Choroid plexus epithelial cell (primary cell): ENCODE data around the gene SMOC2.
"Not testable (repeated sequence)": the region's sequence is repeated elsewhere in the genome, so short reads cannot be mapped to it uniquely, and the experiment has no call there.

Experiments used
- DNase-seq: peaks from one replicate; pipeline ENCODE4 v3.0.0-alpha.2; 2010; ENCODE audit warnings: low read depth
- H3K4me3 ChIP-seq: 2 replicates; pipeline ENCODE4 v1.5.1; 2011; ENCODE audit warnings: low read depth, mild to moderate bottlenecking, control low read depth, low read length, moderate library complexity
- CTCF ChIP-seq: conservative IDR thresholded peaks from 2 replicates; pipeline ENCODE4 v1.5.1; 2011; ENCODE audit warnings: low read depth, mild to moderate bottlenecking, control low read depth, inconsistent platforms, low read length, moderate library complexity

SMOC2 gene

GRCh38 chr6:168676552-168677322 is 235.8 kb downstream of the SMOC2 start:
- no peak overlapping the region for H3K4me3 ChIP-seq
- TF ChIP-seq CTCF: no peak
- no peak for DNase-seq

DNA sequence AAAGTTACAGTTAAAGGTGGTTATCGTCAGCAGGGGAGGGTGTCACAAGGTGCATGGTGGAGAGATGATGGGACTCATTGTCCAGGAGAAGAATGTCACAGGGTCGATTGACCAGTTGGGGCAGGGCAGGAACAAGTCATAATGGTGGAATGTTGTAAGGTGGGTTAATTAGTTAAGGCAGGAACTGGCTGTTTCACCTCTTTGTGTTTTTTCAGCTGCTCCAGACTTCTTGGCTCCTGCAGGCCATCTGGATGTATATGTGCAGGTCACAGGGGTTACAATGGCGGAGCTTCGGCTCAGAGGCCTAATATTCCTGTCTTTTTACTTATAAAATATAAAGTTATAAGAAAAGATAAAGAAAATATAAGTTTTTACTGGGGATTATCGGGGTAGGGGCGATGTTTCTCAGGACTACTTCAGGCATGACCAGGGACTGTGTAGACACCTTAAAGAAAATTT is 236.4 kb downstream of the SMOC2 start:
- H3K4me3 ChIP-seq, DNase-seq: not testable (repeated sequence)

DNA sequence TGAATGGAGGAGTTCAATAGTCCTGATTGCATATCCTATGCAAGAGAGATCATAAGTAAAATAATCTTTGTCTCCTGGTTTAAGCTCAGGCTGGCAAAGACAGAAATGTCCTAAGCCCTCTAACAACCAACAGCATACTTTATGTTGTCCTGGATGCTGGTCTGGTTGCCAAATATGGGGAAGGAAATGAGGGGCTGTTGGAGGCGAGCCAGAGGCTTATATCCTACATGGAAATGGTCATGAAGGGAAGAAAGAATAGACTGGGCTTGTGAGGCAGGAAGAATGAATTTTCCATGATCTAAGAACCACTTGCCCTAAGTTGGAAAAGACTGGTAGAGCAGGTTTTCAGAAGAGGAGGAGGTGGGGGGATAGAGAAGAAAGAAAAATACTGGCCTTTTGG is 237.1 kb downstream of the SMOC2 start:
- DNase-seq: no peak
- no peak for TF ChIP-seq CTCF
- no peak overlapping the region for H3K4me3 ChIP-seq

DNA sequence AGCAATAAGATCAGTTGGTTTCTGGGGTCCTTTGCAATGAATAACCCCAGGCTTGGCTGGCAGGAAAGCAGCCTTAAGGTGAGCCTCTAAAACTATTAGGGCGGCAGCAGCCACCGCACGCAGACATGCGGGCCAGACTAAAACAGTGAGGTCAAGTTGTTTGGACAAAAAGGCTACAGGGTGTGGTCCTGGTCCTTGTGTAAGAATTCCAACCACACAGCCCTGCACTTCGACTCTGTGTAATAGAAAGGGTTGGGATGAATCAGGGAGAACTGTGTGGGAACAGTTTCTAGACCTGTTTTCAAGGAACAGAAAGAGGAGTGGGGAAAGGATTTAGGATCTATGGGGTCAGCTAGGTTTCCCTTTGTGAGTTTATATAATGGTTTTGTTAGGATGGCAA is 237.6 kb downstream of the SMOC2 start:
- no peak overlapping the region for H3K4me3 ChIP-seq
- no peak for DNase-seq
- no peak for TF ChIP-seq CTCF

GRCh38 chr6:168681748-168682147 is 240.8 kb downstream of the SMOC2 start:
- no peak for TF ChIP-seq CTCF
- DNase-seq: no peak
- H3K4me3 ChIP-seq: no peak overlapping the region

DNA sequence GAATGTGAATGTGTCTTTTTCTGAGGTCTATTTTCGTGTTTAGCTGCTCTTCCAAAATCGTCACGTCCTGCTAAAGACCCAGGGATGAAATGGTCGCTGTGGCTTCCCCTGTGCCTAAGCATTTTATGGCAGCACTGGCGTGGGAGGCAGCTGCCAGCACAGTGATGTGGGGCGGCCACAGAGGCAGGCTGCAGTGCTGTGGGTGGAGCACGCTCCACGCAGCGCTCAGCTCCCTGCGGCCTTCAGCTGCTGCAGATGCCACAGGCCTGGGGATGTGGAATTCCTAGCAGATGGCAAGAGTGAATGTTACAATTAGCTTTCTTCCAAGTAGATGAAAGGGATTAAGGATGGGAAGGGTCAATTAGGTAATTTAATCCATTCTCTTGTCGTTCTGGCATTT is 242.6 kb downstream of the SMOC2 start:
- H3K4me3 ChIP-seq: no peak overlapping the region
- no peak for TF ChIP-seq CTCF
- DNase-seq: no peak

- DNase-seq: no peak
- H3K4me3 ChIP-seq: no peak overlapping the region
- no peak for TF ChIP-seq CTCF
These were observed 243.5 kb downstream of the SMOC2 start for GRCh38 chr6:168684471-168684870.

DNA sequence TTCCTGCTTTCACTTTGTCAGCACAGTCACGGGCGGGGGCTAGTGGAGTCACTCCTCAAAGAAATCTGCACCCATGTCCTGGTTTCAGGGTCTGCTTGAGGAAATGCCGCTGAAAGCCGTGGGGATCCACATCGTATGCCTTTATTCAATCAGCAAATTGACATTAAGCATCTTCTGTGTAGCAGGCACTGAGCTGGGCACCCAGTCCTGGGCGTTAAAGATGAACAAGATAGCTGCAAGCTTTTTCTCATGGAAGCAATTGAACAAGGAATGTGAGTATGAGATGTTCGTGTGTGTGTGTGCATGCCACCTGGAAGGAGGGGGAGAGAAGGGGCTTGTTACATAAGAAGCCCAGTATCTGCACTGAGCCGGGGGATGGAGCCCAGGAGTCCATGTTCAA is 243.9 kb downstream of the SMOC2 start:
- TF ChIP-seq CTCF: no peak
- H3K4me3 ChIP-seq: no peak overlapping the region
- DNase-seq: no peak
